HepG2 (cell line): ENCODE data around the gene CDCA5. TPM values are rescaled to one million over a fixed set of nuclear protein-coding genes. Genes with fewer than 3 reads are reported as not detected.

ENCODE experiments used
- CBX2 ChIP-seq, 2 experiments: fragments of 200-600 bp in 1 of 2; sonication (generic); formaldehyde crosslinking in 1 of 2; IDR thresholded peaks; 2 replicates each; pipeline versions ENCODE4 v1.7.0 to v1.8.1; 2018 to 2022; ENCODE audit warnings: low read depth in 2 of 2, low read length in 1 of 2, mild to moderate bottlenecking in 1 of 2, missing genetic modification reagents in 1 of 2
- CBX5 ChIP-seq: sonication (generic); formaldehyde crosslinking; IDR thresholded peaks from 2 replicates; pipeline ENCODE4 v1.4.0; 2020; ENCODE audit warnings: missing genetic modification reagents, borderline replicate concordance
- ELF4 ChIP-seq: sonication (generic); formaldehyde crosslinking; IDR thresholded peaks from 2 replicates; pipeline ENCODE4 v1.5.0; 2020; ENCODE audit warnings: missing genetic modification reagents, mild to moderate bottlenecking, moderate library complexity, borderline replicate concordance
- FOSL1 ChIP-seq: sonication (generic); formaldehyde crosslinking; IDR thresholded peaks from 2 replicates; pipeline ENCODE4 v1.9.0; 2021; ENCODE audit warnings: missing genetic modification reagents, borderline replicate concordance
- MAF1 ChIP-seq: sonication (generic); formaldehyde crosslinking; IDR thresholded peaks from 2 replicates; pipeline ENCODE4 v1.5.0; 2020; ENCODE audit warnings: missing genetic modification reagents, borderline replicate concordance
- NFYB ChIP-seq: sonication (generic); formaldehyde crosslinking; IDR thresholded peaks from 2 replicates; pipeline ENCODE4 v1.4.0; 2020; ENCODE audit warnings: missing genetic modification reagents
- ZFP90 ChIP-seq: sonication (generic); formaldehyde crosslinking; IDR thresholded peaks from 2 replicates; pipeline ENCODE4 v1.8.0; 2022; ENCODE audit warnings: missing genetic modification reagents, mild to moderate bottlenecking, inconsistent platforms, borderline replicate concordance
- ZMYM2 ChIP-seq: sonication (generic); formaldehyde crosslinking; IDR thresholded peaks from 2 replicates; pipeline ENCODE4 v1.8.0; 2022; ENCODE audit warnings: mild to moderate bottlenecking, missing genetic modification reagents
- ZNF570 ChIP-seq: sonication (generic); formaldehyde crosslinking; IDR thresholded peaks from 2 replicates; pipeline ENCODE4 v1.4.0; 2020; ENCODE audit warnings: mild to moderate bottlenecking, missing genetic modification reagents, borderline replicate concordance
- ZNF740 ChIP-seq: sonication (generic); formaldehyde crosslinking; IDR thresholded peaks from 2 replicates; pipeline ENCODE4 v1.4.0; 2020; ENCODE audit warnings: missing genetic modification reagents
- ZNF768 ChIP-seq: sonication (generic); formaldehyde crosslinking; IDR thresholded peaks from 2 replicates; pipeline ENCODE4 v1.4.0; 2020; ENCODE audit warnings: missing genetic modification reagents
- ZNF781 ChIP-seq: sonication (generic); formaldehyde crosslinking; IDR thresholded peaks from 2 replicates; pipeline ENCODE4 v1.5.1; 2020; ENCODE audit warnings: borderline replicate concordance, mild to moderate bottlenecking, missing genetic modification reagents; ENCODE audit errors: not compliant biosample characterization
- ZNF784 ChIP-seq: sonication (generic); formaldehyde crosslinking; IDR thresholded peaks from 2 replicates; pipeline ENCODE4 v1.5.1; 2020; ENCODE audit warnings: missing genetic modification reagents, mild to moderate bottlenecking, borderline replicate concordance
- ZNF816 ChIP-seq: sonication (generic); formaldehyde crosslinking; IDR thresholded peaks from 2 replicates; pipeline ENCODE4 v1.8.0; 2022; ENCODE audit warnings: missing genetic modification reagents, mild to moderate bottlenecking, borderline replicate concordance
- ZSCAN22 ChIP-seq: sonication (generic); formaldehyde crosslinking; IDR thresholded peaks from 2 replicates; pipeline ENCODE4 v1.4.0; 2020; ENCODE audit warnings: mild to moderate bottlenecking, missing genetic modification reagents
- polyA plus RNA-seq, 8 experiments: library from polyadenylated mRNA; depleted of rRNA in 3 of 8; stranded (reverse) in 7 of 8; unstranded in 1 of 8; fragments of >200 nt; fragmentation: Illumina TruSeq in 4 of 8; extraction: Trizol in 4 of 8; gene quantifications; 2 replicates each; pipeline versions ENCODE4 v1.2.1 to v1.2.3, GENCODE V29; 2011 to 2016; ENCODE audit warnings: low read depth in 4 of 8, missing spikeins in 1 of 8, mixed read lengths in 1 of 8; ENCODE audit not compliant: insufficient read depth in 1 of 8
- total RNA-seq, 5 experiments: library from RNA; depleted of rRNA; stranded (reverse); fragments of >200 nt; fragmentation: Illumina TruSeq; extraction: Trizol; gene quantifications; 2 replicates each; pipeline ENCODE4 v1.2.3, GENCODE V29; 2016; ENCODE audit warnings: low read depth in 1 of 5
- TF ChIP-seq, protein P1 (sequence below): sonication (generic); formaldehyde crosslinking; IDR thresholded peaks from 2 replicates; pipeline ENCODE4 v1.4.0; 2020; ENCODE audit warnings: low read depth, missing genetic modification reagents
- TF ChIP-seq, protein P2 (sequence below): sonication (generic); formaldehyde crosslinking; IDR thresholded peaks from 2 replicates; pipeline ENCODE4 v1.4.0; 2020; ENCODE audit warnings: mild to moderate bottlenecking, missing genetic modification reagents
- TF ChIP-seq, protein P3 (sequence below): sonication (generic); formaldehyde crosslinking; IDR thresholded peaks from 2 replicates; pipeline ENCODE4 v1.4.0; 2020; ENCODE audit warnings: missing genetic modification reagents

CDCA5 gene
- total and polyA plus RNA-seq, 2 of the 13 experiments (the other 11 are each of a cell fraction or from before 2014, with no cell fraction given) = 13.5 to 50.6 TPM

DNA sequence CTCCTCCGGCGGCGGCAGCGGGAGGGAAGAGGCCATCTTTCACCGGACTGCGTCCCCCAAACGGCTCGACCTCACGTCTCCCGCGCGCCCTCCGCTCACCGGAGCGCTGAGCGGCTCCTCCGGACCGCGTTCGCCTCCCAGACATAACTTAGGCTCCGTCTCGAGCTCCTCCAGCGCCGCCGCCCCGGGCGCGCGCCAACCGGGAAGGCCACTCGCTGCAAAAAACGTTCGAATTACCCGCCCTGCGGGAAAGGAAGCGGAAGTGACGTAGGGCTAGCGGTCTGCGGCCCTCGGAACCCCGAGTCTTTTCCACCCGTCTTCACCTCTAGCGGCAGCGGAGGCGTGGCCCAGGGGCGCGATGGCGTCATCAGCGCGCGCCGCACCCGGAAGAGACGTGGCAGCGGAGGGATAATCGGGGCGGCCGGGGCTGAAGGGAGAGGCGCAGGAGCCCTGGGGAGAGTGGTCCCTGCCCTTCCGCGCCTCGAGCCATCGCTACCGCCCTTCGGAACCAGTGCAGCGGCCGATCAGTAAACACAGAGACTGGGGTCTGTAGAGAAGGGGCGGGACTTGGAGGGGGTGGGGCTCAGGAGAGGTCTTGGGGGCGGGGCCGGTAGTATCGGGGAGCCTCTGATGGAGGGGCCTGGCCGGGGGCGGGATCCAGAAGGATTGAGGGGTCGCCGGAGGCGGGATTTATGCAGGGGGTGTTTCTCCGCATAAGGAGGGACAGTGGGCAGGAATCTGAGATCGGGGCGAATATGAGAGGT is at the start of gene CDCA5, which contains the start of gene ZFPL1 (continued):
- no peak for TF ChIP-seq CBX2 (IDR thresholded peaks at IDR 0.05; ENCODE audit: low read depth, low read length)
- TF ChIP-seq CBX2 (CRISPR knock-in tag; IDR thresholded peaks at IDR 0.05; ENCODE audit: low read depth) = no peak
- peak; percentile 68 for TF ChIP-seq NFYB (CRISPR knock-in tag)
- TF ChIP-seq ZFP90 (CRISPR knock-in tag) = peak; percentile 16; the same call in 1 of the 2 replicates
- TF ChIP-seq ZNF784 (CRISPR knock-in tag) = peak; percentile 25; the same call in 1 of the 2 replicates
- no peak for TF ChIP-seq ZMYM2
- 0 out of 2 replicates have a peak, but pooled peaks have one; percentile 80 for TF ChIP-seq CBX5 (CRISPR knock-in tag)
- TF ChIP-seq ZNF816 (CRISPR knock-in tag) = no peak
- peak; percentile 18; the same call in 1 of the 2 replicates for TF ChIP-seq ZNF768 (CRISPR knock-in tag)
- no peak for TF ChIP-seq ZSCAN22 (CRISPR knock-in tag)
- no peak for TF ChIP-seq MAF1 (CRISPR knock-in tag)
- TF ChIP-seq, protein P1, sequence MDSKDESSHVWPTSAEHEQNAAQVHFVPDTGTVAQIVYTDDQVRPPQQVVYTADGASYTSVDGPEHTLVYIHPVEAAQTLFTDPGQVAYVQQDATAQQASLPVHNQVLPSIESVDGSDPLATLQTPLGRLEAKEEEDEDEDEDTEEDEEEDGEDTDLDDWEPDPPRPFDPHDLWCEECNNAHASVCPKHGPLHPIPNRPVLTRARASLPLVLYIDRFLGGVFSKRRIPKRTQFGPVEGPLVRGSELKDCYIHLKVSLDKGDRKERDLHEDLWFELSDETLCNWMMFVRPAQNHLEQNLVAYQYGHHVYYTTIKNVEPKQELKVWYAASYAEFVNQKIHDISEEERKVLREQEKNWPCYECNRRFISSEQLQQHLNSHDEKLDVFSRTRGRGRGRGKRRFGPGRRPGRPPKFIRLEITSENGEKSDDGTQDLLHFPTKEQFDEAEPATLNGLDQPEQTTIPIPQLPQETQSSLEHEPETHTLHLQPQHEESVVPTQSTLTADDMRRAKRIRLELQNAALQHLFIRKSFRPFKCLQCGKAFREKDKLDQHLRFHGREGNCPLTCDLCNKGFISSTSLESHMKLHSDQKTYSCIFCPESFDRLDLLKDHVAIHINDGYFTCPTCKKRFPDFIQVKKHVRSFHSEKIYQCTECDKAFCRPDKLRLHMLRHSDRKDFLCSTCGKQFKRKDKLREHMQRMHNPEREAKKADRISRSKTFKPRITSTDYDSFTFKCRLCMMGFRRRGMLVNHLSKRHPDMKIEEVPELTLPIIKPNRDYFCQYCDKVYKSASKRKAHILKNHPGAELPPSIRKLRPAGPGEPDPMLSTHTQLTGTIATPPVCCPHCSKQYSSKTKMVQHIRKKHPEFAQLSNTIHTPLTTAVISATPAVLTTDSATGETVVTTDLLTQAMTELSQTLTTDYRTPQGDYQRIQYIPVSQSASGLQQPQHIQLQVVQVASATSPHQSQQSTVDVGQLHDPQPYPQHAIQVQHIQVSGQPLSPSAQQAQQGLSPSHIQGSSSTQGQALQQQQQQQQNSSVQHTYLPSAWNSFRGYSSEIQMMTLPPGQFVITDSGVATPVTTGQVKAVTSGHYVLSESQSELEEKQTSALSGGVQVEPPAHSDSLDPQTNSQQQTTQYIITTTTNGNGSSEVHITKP (CRISPR knock-in tag) = peak; percentile 58; the same call in 1 of the 2 replicates
- TF ChIP-seq, protein P2, sequence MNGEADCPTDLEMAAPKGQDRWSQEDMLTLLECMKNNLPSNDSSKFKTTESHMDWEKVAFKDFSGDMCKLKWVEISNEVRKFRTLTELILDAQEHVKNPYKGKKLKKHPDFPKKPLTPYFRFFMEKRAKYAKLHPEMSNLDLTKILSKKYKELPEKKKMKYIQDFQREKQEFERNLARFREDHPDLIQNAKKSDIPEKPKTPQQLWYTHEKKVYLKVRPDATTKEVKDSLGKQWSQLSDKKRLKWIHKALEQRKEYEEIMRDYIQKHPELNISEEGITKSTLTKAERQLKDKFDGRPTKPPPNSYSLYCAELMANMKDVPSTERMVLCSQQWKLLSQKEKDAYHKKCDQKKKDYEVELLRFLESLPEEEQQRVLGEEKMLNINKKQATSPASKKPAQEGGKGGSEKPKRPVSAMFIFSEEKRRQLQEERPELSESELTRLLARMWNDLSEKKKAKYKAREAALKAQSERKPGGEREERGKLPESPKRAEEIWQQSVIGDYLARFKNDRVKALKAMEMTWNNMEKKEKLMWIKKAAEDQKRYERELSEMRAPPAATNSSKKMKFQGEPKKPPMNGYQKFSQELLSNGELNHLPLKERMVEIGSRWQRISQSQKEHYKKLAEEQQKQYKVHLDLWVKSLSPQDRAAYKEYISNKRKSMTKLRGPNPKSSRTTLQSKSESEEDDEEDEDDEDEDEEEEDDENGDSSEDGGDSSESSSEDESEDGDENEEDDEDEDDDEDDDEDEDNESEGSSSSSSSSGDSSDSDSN (CRISPR knock-in tag) = peak; percentile 68
- no peak for TF ChIP-seq ZNF570 (CRISPR knock-in tag)
- TF ChIP-seq ZNF740 (CRISPR knock-in tag) = no peak
- TF ChIP-seq ELF4 (CRISPR knock-in tag) = peak; percentile 95
- TF ChIP-seq, protein P3, sequence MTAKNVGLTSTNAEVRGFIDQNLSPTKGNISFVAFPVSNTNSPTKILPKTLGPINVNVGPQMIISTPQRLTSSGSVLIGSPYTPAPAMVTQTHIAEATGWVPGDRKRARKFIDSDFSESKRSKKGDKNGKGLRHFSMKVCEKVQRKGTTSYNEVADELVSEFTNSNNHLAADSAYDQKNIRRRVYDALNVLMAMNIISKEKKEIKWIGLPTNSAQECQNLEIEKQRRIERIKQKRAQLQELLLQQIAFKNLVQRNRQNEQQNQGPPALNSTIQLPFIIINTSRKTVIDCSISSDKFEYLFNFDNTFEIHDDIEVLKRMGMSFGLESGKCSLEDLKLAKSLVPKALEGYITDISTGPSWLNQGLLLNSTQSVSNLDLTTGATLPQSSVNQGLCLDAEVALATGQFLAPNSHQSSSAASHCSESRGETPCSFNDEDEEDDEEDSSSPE (CRISPR knock-in tag) = peak; percentile 100
- no peak for TF ChIP-seq ZNF781 (CRISPR knock-in tag)
- no peak for TF ChIP-seq FOSL1 (CRISPR knock-in tag)
